Astrocyte of the cerebellum (primary cell): Measurements from ENCODE around the gene ADARB2.

Experiments
- DNase-seq: peaks from one replicate; pipeline ENCODE4 v3.0.0-alpha.2; 2011; ENCODE audit warnings: low read depth
- H3K4me3 ChIP-seq: 2 replicates; pipeline ENCODE4 v1.5.1; 2011; ENCODE audit warnings: mild to moderate bottlenecking, low read depth, low read length, moderate library complexity
- CTCF ChIP-seq: IDR thresholded peaks from 2 replicates; pipeline ENCODE4 v1.5.1; 2012; ENCODE audit warnings: low read length, low read depth, moderate library complexity, mild to moderate bottlenecking; ENCODE audit errors: missing control alignments
- in situ Hi-C: cut with HindIII; loops from 2 replicates; pipeline ENCODE4 v1.10.0; 2017; ENCODE audit warnings: low sequenced_read_pairs

Gene ADARB2

GRCh38 chr10:1556496-1556895 lies 180.8 kb downstream of the ADARB2 start:
- no peak for DNase-seq
- TF ChIP-seq CTCF, result no peak
- in situ Hi-C loops, result no loop called here
- H3K4me3 ChIP-seq, result no peak overlapping the region

GRCh38 chr10:1553951-1554350 lies 183.4 kb downstream of the ADARB2 start:
- H3K4me3 ChIP-seq, result no peak overlapping the region
- in situ Hi-C loops, result no loop called here
- no peak for DNase-seq
- TF ChIP-seq CTCF, result no peak

- in situ Hi-C loops, result no loop called here
- DNase-seq, result no peak
- H3K4me3 ChIP-seq, result no peak overlapping the region
- no peak for TF ChIP-seq CTCF
Observed at GRCh38 chr10:1552881-1553670, 184.2 kb downstream of the ADARB2 start.

GRCh38 chr10:1552406-1552805 lies 184.9 kb downstream of the ADARB2 start:
- H3K4me3 ChIP-seq, result no peak overlapping the region
- no peak for TF ChIP-seq CTCF
- no peak for DNase-seq
- in situ Hi-C loops, result no loop called here

GRCh38 chr10:1551636-1552338 lies 185.5 kb downstream of the ADARB2 start:
- TF ChIP-seq CTCF, result no peak
- no peak overlapping the region for H3K4me3 ChIP-seq
- DNase-seq, result no peak
- in situ Hi-C loops, result no loop called here

- no peak for DNase-seq
- TF ChIP-seq CTCF, result no peak
- in situ Hi-C loops, result no loop called here
- H3K4me3 ChIP-seq, result no peak overlapping the region
Observed at GRCh38 chr10:1550616-1551015, 186.7 kb downstream of the ADARB2 start.
